Measurements from ENCODE around the gene ZCCHC7. TPM values are rescaled to one million over a fixed set of nuclear protein-coding genes. Genes with fewer than 3 reads are reported as not detected.

ZCCHC7 gene
- total RNA-seq, 4 donors from 2014 or later = 12.1 to 19.1 (median 15.6) TPM

- no peaks in the 10 kb centered on the region for H3K27me3 ChIP-seq
- H3K4me3 ChIP-seq = no peak overlapping the region
- H3K9me3 ChIP-seq = no peaks in the 10 kb centered on the region
- no peaks in the 10 kb centered on the region for H3K36me3 ChIP-seq
- intact Hi-C loops (cut with DNase I) = loop anchor here (5.0 kb wide), 1 partner anchor 50 kb away; no protein-coding TSS in a partner anchor
- no peaks in the 10 kb centered on the region for H3K4me1 ChIP-seq
- no peak for DNase-seq (ENCODE audit: extremely low spot score)
- TF ChIP-seq, protein P1, sequence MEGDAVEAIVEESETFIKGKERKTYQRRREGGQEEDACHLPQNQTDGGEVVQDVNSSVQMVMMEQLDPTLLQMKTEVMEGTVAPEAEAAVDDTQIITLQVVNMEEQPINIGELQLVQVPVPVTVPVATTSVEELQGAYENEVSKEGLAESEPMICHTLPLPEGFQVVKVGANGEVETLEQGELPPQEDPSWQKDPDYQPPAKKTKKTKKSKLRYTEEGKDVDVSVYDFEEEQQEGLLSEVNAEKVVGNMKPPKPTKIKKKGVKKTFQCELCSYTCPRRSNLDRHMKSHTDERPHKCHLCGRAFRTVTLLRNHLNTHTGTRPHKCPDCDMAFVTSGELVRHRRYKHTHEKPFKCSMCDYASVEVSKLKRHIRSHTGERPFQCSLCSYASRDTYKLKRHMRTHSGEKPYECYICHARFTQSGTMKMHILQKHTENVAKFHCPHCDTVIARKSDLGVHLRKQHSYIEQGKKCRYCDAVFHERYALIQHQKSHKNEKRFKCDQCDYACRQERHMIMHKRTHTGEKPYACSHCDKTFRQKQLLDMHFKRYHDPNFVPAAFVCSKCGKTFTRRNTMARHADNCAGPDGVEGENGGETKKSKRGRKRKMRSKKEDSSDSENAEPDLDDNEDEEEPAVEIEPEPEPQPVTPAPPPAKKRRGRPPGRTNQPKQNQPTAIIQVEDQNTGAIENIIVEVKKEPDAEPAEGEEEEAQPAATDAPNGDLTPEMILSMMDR (IDR thresholded peaks at IDR 0.05) = no peak
- no peak for TF ChIP-seq POLR2AphosphoS5 (IDR thresholded peaks at IDR 0.05)
- no peak for TF ChIP-seq POLR2A (IDR thresholded peaks at IDR 0.05; ENCODE audit: low read depth)
- no peak for TF ChIP-seq EP300 (IDR thresholded peaks at IDR 0.05)
- WGBS = 100% methylated on average over 2 of the region's 2 CpGs
- H3K27ac ChIP-seq (replicated peaks in 1 of 4) = no peak overlapping the region
Observed at GRCh38 chr9:37236822-37237221, 116.4 kb downstream of the ZCCHC7 start.

- Histone ChIP-seq H3K27me3 (no peaks in the 10 kb centered on the region), H3K9me3 (no peaks in the 10 kb centered on the region), H3K36me3 (no peaks in the 10 kb centered on the region), H3K4me3 (no peak overlapping the region), H3K27ac (replicated peaks in 1 of 4) (no peak overlapping the region), H3K4me1 (no peaks in the 10 kb centered on the region)
- no peak for DNase-seq (ENCODE audit: extremely low spot score)
- TF ChIP-seq POLR2A (IDR thresholded peaks at IDR 0.05; ENCODE audit: low read depth) (no peak), EP300 (IDR thresholded peaks at IDR 0.05) (no peak), POLR2AphosphoS5 (IDR thresholded peaks at IDR 0.05) (no peak)
- TF ChIP-seq, protein P1 (IDR thresholded peaks at IDR 0.05) = no peak
- intact Hi-C loops (cut with DNase I) = loop anchor here (5.0 kb wide), 1 partner anchor 49 kb away; no protein-coding TSS in a partner anchor
Observed at GRCh38 chr9:37238122-37238521, 117.7 kb downstream of the ZCCHC7 start.

- H3K4me1 ChIP-seq = no peaks in the 10 kb centered on the region
- no peaks in the 10 kb centered on the region for H3K36me3 ChIP-seq
- H3K4me3 ChIP-seq = no peak overlapping the region
- no peaks in the 10 kb centered on the region for H3K9me3 ChIP-seq
- TF ChIP-seq EP300 (IDR thresholded peaks at IDR 0.05) (no peak), POLR2AphosphoS5 (IDR thresholded peaks at IDR 0.05) (no peak), POLR2A (IDR thresholded peaks at IDR 0.05; ENCODE audit: low read depth) (no peak)
- TF ChIP-seq, protein P1 (IDR thresholded peaks at IDR 0.05) = no peak
- intact Hi-C loops (cut with DNase I) = loop anchor here (5.0 kb wide), 1 partner anchor 48 kb away; no protein-coding TSS in a partner anchor
- no peak overlapping the region for H3K27ac ChIP-seq (replicated peaks in 1 of 4)
- no peak for DNase-seq (ENCODE audit: extremely low spot score)
- H3K27me3 ChIP-seq = no peaks in the 10 kb centered on the region
- 91% methylated on average over 4 of the region's 4 CpGs for WGBS
Observed at GRCh38 chr9:37239224-37239859, 119.0 kb downstream of the ZCCHC7 start.

DNA sequence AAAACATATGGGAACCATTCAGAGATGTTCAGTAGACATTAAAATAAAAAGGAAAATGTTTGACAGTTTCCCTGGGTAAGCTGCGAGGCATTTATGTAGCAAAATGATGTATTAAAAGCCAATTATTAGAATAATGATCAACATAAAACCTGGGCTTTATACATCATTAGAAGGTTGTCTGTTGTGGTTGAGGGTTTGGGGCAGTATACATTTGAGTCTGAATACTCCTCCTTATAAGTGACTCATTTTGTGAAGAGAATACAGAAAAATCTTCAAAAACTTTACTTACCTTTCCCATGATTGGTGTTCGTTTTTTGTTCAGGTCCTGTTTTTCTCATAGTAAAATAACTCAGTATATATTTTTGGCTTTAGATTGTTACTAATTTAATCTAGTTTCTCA is 119.5 kb downstream of the ZCCHC7 start:
- TF ChIP-seq EP300 (IDR thresholded peaks at IDR 0.05) = no peak
- TF ChIP-seq POLR2AphosphoS5 (IDR thresholded peaks at IDR 0.05) = no peak
- no peak for TF ChIP-seq POLR2A (IDR thresholded peaks at IDR 0.05; ENCODE audit: low read depth)
- TF ChIP-seq, protein P1 (IDR thresholded peaks at IDR 0.05) = no peak
- no peak overlapping the region for H3K27ac ChIP-seq (replicated peaks in 1 of 4)
- no peaks in the 10 kb centered on the region for H3K9me3 ChIP-seq
- H3K4me3 ChIP-seq = no peak overlapping the region
- H3K27me3 ChIP-seq = no peaks in the 10 kb centered on the region
- no peaks in the 10 kb centered on the region for H3K36me3 ChIP-seq
- WGBS = 93% methylated on average over 2 of the region's 2 CpGs
- DNase-seq (ENCODE audit: extremely low spot score) = no peak
- intact Hi-C loops (cut with DNase I) = loop anchor here (5.0 kb wide), 1 partner anchor 47 kb away; no protein-coding TSS in a partner anchor
- no peaks in the 10 kb centered on the region for H3K4me1 ChIP-seq

- Histone ChIP-seq H3K4me1 (no peaks in the 10 kb centered on the region), H3K27me3 (no peaks in the 10 kb centered on the region), H3K36me3 (no peaks in the 10 kb centered on the region), H3K4me3 (no peak overlapping the region), H3K9me3 (no peaks in the 10 kb centered on the region), H3K27ac (replicated peaks in 1 of 4) (no peak overlapping the region)
- intact Hi-C loops (cut with DNase I) = no loop called here
- 79% methylated on average over 1 of the region's 1 CpG for WGBS
- no peak for DNase-seq (ENCODE audit: extremely low spot score)
- TF ChIP-seq EP300 (IDR thresholded peaks at IDR 0.05) (no peak), POLR2A (IDR thresholded peaks at IDR 0.05; ENCODE audit: low read depth) (no peak)
Observed at GRCh38 chr9:37241340-37241739, 121.0 kb downstream of the ZCCHC7 start.
